Measurements from ENCODE around the gene GLG1. TPM values are rescaled to one million over a fixed set of nuclear protein-coding genes. Genes with fewer than 3 reads are reported as not detected.

GLG1 gene
- total RNA-seq, 1 donor from 2014 or later, result 110 TPM

- no peak for TF ChIP-seq CTCF (IDR thresholded peaks at IDR 0.05)
- no peak for DNase-seq
- Histone ChIP-seq H3K27ac (no peak overlapping the region), H3K4me3 (no peak overlapping the region), H3K36me3 (no peaks in the 10 kb centered on the region), H3K4me1 (peaks cover 18% of the 10 kb centered on the region), H3K27me3 (ENCODE audit: low read depth) (no peaks in the 10 kb centered on the region), H3K9me3 (no peaks in the 10 kb centered on the region)
- intact Hi-C loops (cut with DNase I), result no loop called here
- no peak for ATAC-seq
Observed at GRCh38 chr16:74565378-74565777, 41.5 kb downstream of the GLG1 start.

- Histone ChIP-seq H3K36me3 (no peaks in the 10 kb centered on the region), H3K27ac (no peak overlapping the region), H3K9me3 (no peaks in the 10 kb centered on the region), H3K4me1 (peaks cover 17% of the 10 kb centered on the region), H3K4me3 (no peak overlapping the region), H3K27me3 (ENCODE audit: low read depth) (no peaks in the 10 kb centered on the region)
- no peak for TF ChIP-seq CTCF (IDR thresholded peaks at IDR 0.05)
- intact Hi-C loops (cut with DNase I), result no loop called here
- DNase-seq (no peak), ATAC-seq (no peak)
Observed at GRCh38 chr16:74564451-74564984, 42.4 kb downstream of the GLG1 start.

- ATAC-seq, result peak; percentile 72 to 92
- Histone ChIP-seq H3K27ac (no peak overlapping the region), H3K9me3 (no peaks in the 10 kb centered on the region), H3K4me1 (peaks cover 17% of the 10 kb centered on the region), H3K36me3 (no peaks in the 10 kb centered on the region), H3K4me3 (no peak overlapping the region), H3K27me3 (ENCODE audit: low read depth) (no peaks in the 10 kb centered on the region)
- peak; percentile 67 for DNase-seq
- intact Hi-C loops (cut with DNase I), result no loop called here
- no peak for TF ChIP-seq CTCF (IDR thresholded peaks at IDR 0.05)
Observed at GRCh38 chr16:74563828-74564263, 43.1 kb downstream of the GLG1 start.

GRCh38 chr16:74562117-74562516 is 44.8 kb downstream of the GLG1 start:
- Histone ChIP-seq H3K9me3 (no peaks in the 10 kb centered on the region), H3K27me3 (ENCODE audit: low read depth) (no peaks in the 10 kb centered on the region), H3K4me1 (peaks cover 14% of the 10 kb centered on the region), H3K27ac (no peak overlapping the region), H3K36me3 (no peaks in the 10 kb centered on the region), H3K4me3 (no peak overlapping the region)
- TF ChIP-seq CTCF (IDR thresholded peaks at IDR 0.05), result no peak
- ATAC-seq (no peak), DNase-seq (no peak)
- intact Hi-C loops (cut with DNase I), result no loop called here

GRCh38 chr16:74561626-74562025 is 45.3 kb downstream of the GLG1 start:
- intact Hi-C loops (cut with DNase I), result no loop called here
- no peak overlapping the region for H3K4me3 ChIP-seq
- no peaks in the 10 kb centered on the region for H3K27me3 ChIP-seq (ENCODE audit: low read depth)
- H3K9me3 ChIP-seq, result no peaks in the 10 kb centered on the region
- no peaks in the 10 kb centered on the region for H3K36me3 ChIP-seq
- no peak overlapping the region for H3K27ac ChIP-seq
- TF ChIP-seq CTCF (IDR thresholded peaks at IDR 0.05), result no peak
- ATAC-seq (no peak), DNase-seq (no peak)
- peaks cover 12% of the 10 kb centered on the region for H3K4me1 ChIP-seq
